CD4-positive, alpha-beta T cell treated with Interferon gamma for 1 hour (primary cell): ENCODE data around the gene OGFR.
A peak's percentile ranks its signal among the peaks of the same experiment; 100 is the strongest.

ENCODE experiments used
- DNase-seq: peaks from one replicate; pipeline ENCODE4 v3.0.0-alpha.2; 2020

Gene OGFR

GRCh38 chr20:62785393-62785792, 19.2 kb upstream of the OGFR start:
- DNase-seq, result no peak

DNA sequence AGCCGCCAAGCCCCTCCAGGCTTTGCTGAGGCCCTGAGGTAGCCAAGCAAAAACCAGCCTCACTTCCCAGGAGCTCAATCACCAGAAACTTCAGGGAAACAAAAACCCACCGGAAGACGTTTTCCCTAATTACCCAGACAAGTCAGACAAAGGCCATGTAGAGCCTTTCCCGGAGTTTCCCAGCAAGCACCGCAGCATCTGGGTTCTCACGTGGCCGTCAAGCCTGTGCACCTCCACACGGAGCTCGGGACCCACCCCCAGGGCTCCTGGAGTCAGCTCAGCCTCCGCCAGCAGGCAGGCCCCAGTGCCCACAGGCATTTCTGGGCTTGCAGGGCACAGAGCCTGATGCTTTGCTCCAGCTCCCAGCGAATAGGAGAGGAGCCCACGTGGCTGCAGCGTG, 18.5 kb upstream of the OGFR start:
- no peak for DNase-seq

GRCh38 chr20:62787321-62787720, 17.3 kb upstream of the OGFR start:
- peak; percentile 36 for DNase-seq

DNA sequence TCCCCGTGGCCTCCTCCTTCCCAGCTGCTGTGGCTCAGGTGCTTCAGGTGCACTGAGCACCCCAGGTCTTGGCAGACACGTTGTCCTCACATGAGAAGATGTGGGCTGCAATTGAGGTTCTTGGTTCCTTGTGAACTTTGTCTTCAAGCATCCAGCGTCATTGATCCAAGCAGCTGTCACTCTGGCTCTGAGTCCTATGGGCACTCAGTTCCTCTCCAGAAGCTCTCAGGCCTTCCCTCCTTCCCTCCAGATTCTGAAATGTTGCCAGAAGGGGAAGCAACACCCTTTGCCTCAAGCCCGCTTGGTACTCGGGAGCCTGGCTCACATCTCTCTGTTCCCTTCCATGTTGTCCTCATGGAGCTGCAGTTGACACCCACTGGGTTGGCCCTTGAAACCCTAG, 16.8 kb upstream of the OGFR start:
- DNase-seq, result no peak

- no peak for DNase-seq
These were observed 16.0 kb upstream of the OGFR start for GRCh38 chr20:62788607-62789006.

- DNase-seq, result no peak
These were observed 14.6 kb upstream of the OGFR start for GRCh38 chr20:62790075-62790474.

GRCh38 chr20:62791301-62792181, 13.1 kb upstream of the OGFR start:
- peak; percentile 67 for DNase-seq

GRCh38 chr20:62792182-62792939, 12.3 kb upstream of the OGFR start:
- DNase-seq, result no peak

GRCh38 chr20:62792940-62793756, 11.5 kb upstream of the OGFR start:
- DNase-seq, result no peak

- DNase-seq, result no peak
These were observed 11.0 kb upstream of the OGFR start for GRCh38 chr20:62793757-62794006.

DNA sequence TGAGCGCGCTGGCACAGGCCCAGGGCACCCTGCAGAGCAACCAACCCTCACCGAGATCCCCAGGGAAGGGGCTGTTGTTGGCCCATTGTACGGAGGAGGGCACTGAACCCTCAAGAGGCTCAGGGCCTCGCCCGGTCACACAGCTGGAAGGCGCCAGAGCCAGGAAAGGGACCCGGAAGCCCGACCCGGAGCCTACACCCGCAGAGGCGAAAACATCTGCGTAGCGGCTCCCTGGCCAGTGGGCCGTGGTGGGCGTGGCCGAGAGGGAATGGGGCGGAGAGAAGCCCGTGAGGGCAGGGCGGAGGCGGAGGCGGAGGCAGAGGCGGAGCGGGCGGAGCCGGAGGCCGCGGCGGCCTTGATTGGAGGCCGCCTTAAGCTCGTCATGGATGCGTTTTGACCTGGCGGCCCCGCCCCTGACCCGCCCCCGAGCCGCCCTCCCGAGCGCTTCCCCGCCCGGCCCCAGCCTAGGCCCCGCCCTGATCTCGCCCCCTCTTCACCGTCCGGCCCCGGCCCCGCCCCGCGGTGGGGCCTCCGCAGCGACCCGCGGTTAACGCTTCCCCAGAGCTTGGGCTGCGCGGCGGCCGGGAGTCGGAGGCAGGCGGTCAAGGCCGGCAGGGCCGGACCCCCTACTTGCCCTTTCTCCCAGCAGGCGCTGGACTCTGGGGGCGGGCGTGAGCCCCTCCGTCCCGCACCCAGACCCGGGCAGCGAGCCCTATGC, 10.5 kb upstream of the OGFR start:
- DNase-seq, result peak; percentile 94

GRCh38 chr20:62795023-62795761, 9.4 kb upstream of the OGFR start:
- peak; percentile 61 for DNase-seq

- no peak for DNase-seq
These were observed 7.7 kb upstream of the OGFR start for GRCh38 chr20:62796699-62797491.

GRCh38 chr20:62797671-62798532, 6.7 kb upstream of the OGFR start:
- DNase-seq, result no peak

DNA sequence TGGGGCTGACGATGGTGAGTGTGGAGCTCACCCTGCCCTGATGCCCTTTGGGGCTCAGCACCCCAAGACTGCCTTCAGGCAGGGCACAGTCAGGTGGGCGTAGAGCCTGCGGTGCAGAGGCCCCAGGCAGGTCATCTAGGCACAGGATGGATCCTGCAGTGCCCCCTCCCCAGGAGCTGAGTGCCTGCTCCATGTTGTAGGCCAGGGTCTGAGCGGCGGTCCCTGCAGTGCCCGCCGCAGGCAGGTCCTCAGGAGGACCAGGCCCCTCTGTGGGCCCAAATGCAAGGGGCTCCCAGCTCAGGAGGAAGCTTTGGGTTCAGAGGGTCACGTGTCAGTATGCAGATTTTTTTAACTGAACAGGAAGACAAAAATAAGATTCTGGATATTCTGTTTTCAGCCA, 5.6 kb upstream of the OGFR start:
- DNase-seq, result no peak

- DNase-seq, result no peak
These were observed 5.2 kb upstream of the OGFR start for GRCh38 chr20:62799459-62799858.

GRCh38 chr20:62799873-62800272, 4.8 kb upstream of the OGFR start:
- DNase-seq, result no peak

- DNase-seq, result no peak
These were observed 4.0 kb upstream of the OGFR start for GRCh38 chr20:62800314-62801259.
